ENCODE data around the gene SIRT1. TPM values are rescaled to one million over a fixed set of nuclear protein-coding genes. Genes with fewer than 3 reads are reported as not detected.
"Not testable (repeated sequence)": the region's sequence is repeated elsewhere in the genome, so short reads cannot be mapped to it uniquely, and the experiment has no call there.

The SIRT1 gene
- total RNA-seq, 4 donors from 2014 or later, result 12.5 to 23.8 (median 20.7) TPM

DNA sequence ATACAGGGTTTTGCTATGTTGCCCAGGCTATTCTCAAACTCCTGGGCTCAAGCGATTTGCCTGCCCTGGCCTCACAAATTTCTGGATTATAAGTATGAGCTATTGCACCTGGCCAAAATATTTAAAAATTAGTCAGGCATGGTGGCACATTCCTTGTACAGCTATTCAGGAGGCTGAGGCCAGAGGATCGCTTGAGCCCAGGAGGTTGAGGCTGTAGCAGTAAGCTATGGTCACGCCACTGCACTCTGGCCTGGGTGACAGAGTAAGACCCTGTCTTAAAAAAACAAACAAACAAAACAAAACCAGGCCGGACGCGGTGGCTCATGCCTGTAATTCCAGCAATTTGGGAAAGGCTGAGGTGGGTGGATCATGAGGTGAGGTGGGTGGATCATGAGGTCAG is 14.5 kb upstream of the SIRT1 start:
- no peak for DNase-seq
- in situ Hi-C loops (cut with MboI; ENCODE audit: low pct_ligation_motif_present in 1 of 4, low pct_unique_long_range_greater_than_20kb in 1 of 4, low sequenced_read_pairs in 3 of 4), result loop anchor here in 3 of 4 donors (25.0 kb wide), 2 partner anchors 292 to 442 kb away; no protein-coding TSS in a partner anchor
- Histone ChIP-seq H3K4me3 (no peak overlapping the region), H3K27ac (no peak overlapping the region), H3K27me3 (no peaks in the 10 kb centered on the region), H3K9me3 (no peaks in the 10 kb centered on the region), H3K4me1 (no peaks in the 10 kb centered on the region), H3K36me3 (no peaks in the 10 kb centered on the region)
- intact Hi-C loops (cut with DNase I; ENCODE audit: low total_unique reads), result no loop called here
- WGBS, 2 donors (ENCODE audit: low coverage in 1 of 2), result 93% methylated on average over 5 to 6 of the region's 6 CpGs
- TF ChIP-seq, protein P1, sequence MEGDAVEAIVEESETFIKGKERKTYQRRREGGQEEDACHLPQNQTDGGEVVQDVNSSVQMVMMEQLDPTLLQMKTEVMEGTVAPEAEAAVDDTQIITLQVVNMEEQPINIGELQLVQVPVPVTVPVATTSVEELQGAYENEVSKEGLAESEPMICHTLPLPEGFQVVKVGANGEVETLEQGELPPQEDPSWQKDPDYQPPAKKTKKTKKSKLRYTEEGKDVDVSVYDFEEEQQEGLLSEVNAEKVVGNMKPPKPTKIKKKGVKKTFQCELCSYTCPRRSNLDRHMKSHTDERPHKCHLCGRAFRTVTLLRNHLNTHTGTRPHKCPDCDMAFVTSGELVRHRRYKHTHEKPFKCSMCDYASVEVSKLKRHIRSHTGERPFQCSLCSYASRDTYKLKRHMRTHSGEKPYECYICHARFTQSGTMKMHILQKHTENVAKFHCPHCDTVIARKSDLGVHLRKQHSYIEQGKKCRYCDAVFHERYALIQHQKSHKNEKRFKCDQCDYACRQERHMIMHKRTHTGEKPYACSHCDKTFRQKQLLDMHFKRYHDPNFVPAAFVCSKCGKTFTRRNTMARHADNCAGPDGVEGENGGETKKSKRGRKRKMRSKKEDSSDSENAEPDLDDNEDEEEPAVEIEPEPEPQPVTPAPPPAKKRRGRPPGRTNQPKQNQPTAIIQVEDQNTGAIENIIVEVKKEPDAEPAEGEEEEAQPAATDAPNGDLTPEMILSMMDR (IDR thresholded peaks at IDR 0.05), result no peak
- TF ChIP-seq EP300 (IDR thresholded peaks at IDR 0.05; ENCODE audit: low read depth), result no peak
- TF ChIP-seq POLR2AphosphoS5 (IDR thresholded peaks at IDR 0.05), result no peak

DNA sequence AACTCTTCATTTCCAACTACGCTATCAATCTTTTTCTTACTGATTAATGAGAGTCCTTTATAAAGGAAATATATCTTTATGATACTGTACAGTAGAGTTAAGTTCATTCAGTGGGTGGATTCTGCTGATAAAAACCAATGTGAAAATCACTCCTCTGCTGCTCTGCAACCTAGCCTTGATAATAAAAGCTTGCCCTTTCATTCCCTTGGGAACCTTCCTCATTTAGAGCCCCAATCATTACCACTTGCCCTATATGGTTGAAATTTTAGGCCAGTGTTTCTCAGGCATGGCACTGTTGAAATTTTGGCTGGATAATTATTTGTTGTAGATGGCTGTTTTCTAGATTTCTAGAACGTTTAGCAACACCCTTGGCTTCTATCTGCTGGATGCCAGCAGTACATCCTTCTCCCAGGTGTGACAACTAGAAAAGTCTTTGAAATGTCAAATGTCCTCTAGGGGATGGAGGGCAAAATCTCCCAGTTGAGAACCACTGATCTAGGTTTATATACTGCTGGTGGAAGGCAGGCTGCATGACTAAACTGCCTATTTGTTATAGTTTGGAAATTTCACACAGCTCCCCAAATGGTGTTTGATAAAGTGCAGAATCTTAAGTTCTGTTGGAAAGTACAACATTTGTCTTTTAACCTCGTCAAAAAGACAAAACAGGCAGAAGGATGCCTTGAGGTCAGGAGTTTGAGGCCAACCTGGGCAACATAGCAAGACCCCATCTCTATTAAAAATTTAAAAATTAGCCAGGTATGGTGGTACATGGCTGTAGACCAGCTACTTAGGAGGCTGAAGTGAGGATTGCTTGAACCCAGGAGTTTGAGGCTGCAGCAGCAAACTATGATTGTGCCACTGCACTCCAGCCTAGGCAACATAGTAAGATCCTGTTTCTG is 8.9 kb upstream of the SIRT1 start:
- intact Hi-C loops (cut with DNase I; ENCODE audit: low total_unique reads) (no loop called here), in situ Hi-C loops (cut with MboI; ENCODE audit: low pct_ligation_motif_present in 1 of 4, low pct_unique_long_range_greater_than_20kb in 1 of 4, low sequenced_read_pairs in 3 of 4) (loop anchor here in 1 of 4 donors (25.0 kb wide), 1 partner anchor 187 kb away; no protein-coding TSS in a partner anchor)
- Histone ChIP-seq H3K9me3 (no peaks in the 10 kb centered on the region), H3K36me3 (no peaks in the 10 kb centered on the region), H3K4me1 (no peaks in the 10 kb centered on the region), H3K27me3 (no peaks in the 10 kb centered on the region), H3K27ac (no peak overlapping the region), H3K4me3 (no peak overlapping the region)
- TF ChIP-seq POLR2A (IDR thresholded peaks at IDR 0.05) (no peak), EP300 (IDR thresholded peaks at IDR 0.05; ENCODE audit: low read depth) (no peak), POLR2AphosphoS5 (IDR thresholded peaks at IDR 0.05) (no peak)
- TF ChIP-seq, protein P1 (IDR thresholded peaks at IDR 0.05), result no peak
- no peak for DNase-seq
- WGBS, 2 donors (ENCODE audit: low coverage in 1 of 2), result 53 to 62% methylated on average over 3 of the region's 3 CpGs

DNA sequence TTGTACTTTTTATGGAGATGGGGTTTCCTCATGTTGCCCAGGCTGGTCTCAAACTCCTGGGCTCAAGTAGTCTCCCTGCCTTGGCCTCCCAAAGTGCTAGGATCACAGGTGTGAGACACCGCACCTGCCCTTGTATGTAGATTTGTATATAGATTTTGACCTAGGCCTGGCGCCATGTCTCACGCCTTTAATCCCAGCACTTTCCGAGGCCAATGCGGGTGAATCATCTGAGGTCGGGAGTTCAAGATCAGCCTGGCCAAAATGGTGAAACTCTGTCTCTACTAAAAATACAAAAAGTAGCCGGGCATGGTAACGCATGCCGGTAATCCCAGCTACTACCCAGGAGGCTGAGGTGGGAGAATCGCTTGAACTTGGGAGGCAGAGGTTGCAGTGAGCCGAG is 7.0 kb upstream of the SIRT1 start:
- H3K4me1 ChIP-seq; H3K27me3 ChIP-seq; H3K4me3 ChIP-seq; DNase-seq; intact Hi-C loops (cut with DNase I; ENCODE audit: low total_unique reads); H3K9me3 ChIP-seq; H3K36me3 ChIP-seq; H3K27ac ChIP-seq: not testable (repeated sequence)
- in situ Hi-C loops (cut with MboI; ENCODE audit: low pct_ligation_motif_present in 1 of 4, low pct_unique_long_range_greater_than_20kb in 1 of 4, low sequenced_read_pairs in 3 of 4), result loop anchor here in 1 of 4 donors (25.0 kb wide), 1 partner anchor 185 kb away; no protein-coding TSS in a partner anchor
- 92 to 96% methylated on average over 4 to 11 of the region's 11 CpGs for WGBS, 2 donors (ENCODE audit: low coverage in 1 of 2)

DNA sequence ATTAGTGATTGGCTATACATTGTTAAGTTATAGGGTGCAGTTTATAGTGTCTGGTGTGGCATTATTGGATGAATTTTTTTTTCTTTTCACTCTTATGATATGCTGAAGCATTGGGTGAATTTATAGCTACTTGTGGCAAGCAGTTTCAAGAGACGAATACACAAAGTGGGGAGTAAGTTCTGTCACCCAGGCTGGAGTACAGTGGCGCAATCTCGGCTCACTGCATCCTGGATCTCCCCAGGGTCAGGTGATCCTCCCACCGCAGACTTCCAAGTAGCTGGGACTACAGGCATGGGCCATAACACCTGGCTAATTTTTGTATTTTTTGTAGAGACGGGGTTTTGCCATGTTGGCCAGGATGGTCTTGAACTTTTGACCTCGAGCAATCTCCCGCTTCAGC is 6.3 kb upstream of the SIRT1 start:
- Histone ChIP-seq H3K4me1 (no peaks in the 10 kb centered on the region), H3K27ac (no peak overlapping the region), H3K9me3 (no peaks in the 10 kb centered on the region), H3K36me3 (no peaks in the 10 kb centered on the region), H3K4me3 (no peak overlapping the region), H3K27me3 (no peaks in the 10 kb centered on the region)
- DNase-seq, result no peak
- 95 to 96% methylated on average over 3 to 7 of the region's 7 CpGs for WGBS, 2 donors (ENCODE audit: low coverage in 1 of 2)
- in situ Hi-C loops (cut with MboI; ENCODE audit: low pct_ligation_motif_present in 1 of 4, low pct_unique_long_range_greater_than_20kb in 1 of 4, low sequenced_read_pairs in 3 of 4), result loop anchor here in 1 of 4 donors (25.0 kb wide), 1 partner anchor 184 kb away; no protein-coding TSS in a partner anchor
- no peak for TF ChIP-seq POLR2A (IDR thresholded peaks at IDR 0.05)
- TF ChIP-seq, protein P1 (IDR thresholded peaks at IDR 0.05), result no peak
- no peak for TF ChIP-seq EP300 (IDR thresholded peaks at IDR 0.05; ENCODE audit: low read depth)
- TF ChIP-seq POLR2AphosphoS5 (IDR thresholded peaks at IDR 0.05), result no peak
- intact Hi-C loops (cut with DNase I; ENCODE audit: low total_unique reads), result no loop called here

Measured in transverse colon (tissue), 4 donors.